Measurements from ENCODE around the gene RDX. TPM values are rescaled to one million over a fixed set of nuclear protein-coding genes. Genes with fewer than 3 reads are reported as not detected.

RDX gene
- total RNA-seq, 2 donors from 2014 or later, result 121 to 127 TPM

GRCh38 chr11:110128161-110128560 lies 168.3 kb downstream of the RDX start:
- peak overlapping the region; percentile 46 for H3K4me3 ChIP-seq (ENCODE audit: low read length)
- peaks cover 2% of the 10 kb centered on the region for H3K9me3 Mint-ChIP-seq
- H3K27me3 Mint-ChIP-seq (ENCODE audit: insufficient read depth), result peaks cover 6% of the 10 kb centered on the region
- peak overlapping the region; percentile 25 for H3K4me3 Mint-ChIP-seq
- peak; percentile 85 for DNase-seq
- H3K27ac ChIP-seq (ENCODE audit: low read depth, low read length), result peak overlapping the region; percentile 90
- WGBS, 2 experiments (ENCODE audit: insufficient coverage in 1 of 2, insufficient read length in 1 of 2), result 0% methylated on average over 1 to 2 of the region's 2 CpGs
- peaks cover 44% of the 10 kb centered on the region for H3K4me1 Mint-ChIP-seq
- H3K36me3 ChIP-seq (ENCODE audit: control insufficient read depth, insufficient read depth, low read length), result no peaks in the 10 kb centered on the region
- peaks cover 2% of the 10 kb centered on the region for H3K36me3 Mint-ChIP-seq (ENCODE audit: low read depth)
- peaks cover 14% of the 10 kb centered on the region for H3K4me1 ChIP-seq (ENCODE audit: control insufficient read depth, insufficient read depth, low read length)
- no peak overlapping the region for H3K9ac ChIP-seq (ENCODE audit: extremely low read depth, low read length, poor library complexity, severe bottlenecking)
- no peaks in the 10 kb centered on the region for H3K27me3 ChIP-seq (ENCODE audit: control insufficient read depth, insufficient read depth, low read length, poor library complexity, severe bottlenecking)
- H3K27ac Mint-ChIP-seq, result peak overlapping the region; percentile 32
- no peaks in the 10 kb centered on the region for H3K9me3 ChIP-seq (ENCODE audit: control insufficient read depth, low read length)
- no peak for TF ChIP-seq CTCF (conservative IDR thresholded peaks at IDR 0.05)

- Histone ChIP-seq H3K36me3 (ENCODE audit: control insufficient read depth, insufficient read depth, low read length) (no peaks in the 10 kb centered on the region), H3K9ac (ENCODE audit: extremely low read depth, low read length, poor library complexity, severe bottlenecking) (no peak overlapping the region), H3K9me3 (ENCODE audit: control insufficient read depth, low read length) (no peaks in the 10 kb centered on the region), H3K4me3 (ENCODE audit: low read length) (no peak overlapping the region), H3K27me3 (ENCODE audit: control insufficient read depth, insufficient read depth, low read length, poor library complexity, severe bottlenecking) (no peaks in the 10 kb centered on the region), H3K27ac (ENCODE audit: low read depth, low read length) (no peak overlapping the region), H3K4me1 (ENCODE audit: control insufficient read depth, insufficient read depth, low read length) (peaks cover 14% of the 10 kb centered on the region)
- TF ChIP-seq CTCF (conservative IDR thresholded peaks at IDR 0.05), result no peak
- Mint-ChIP-seq H3K4me3 (no peak overlapping the region), H3K27me3 (ENCODE audit: insufficient read depth) (peaks cover 6% of the 10 kb centered on the region), H3K36me3 (ENCODE audit: low read depth) (peaks cover 2% of the 10 kb centered on the region), H3K4me1 (peaks cover 44% of the 10 kb centered on the region), H3K27ac (no peak overlapping the region), H3K9me3 (peaks cover 2% of the 10 kb centered on the region)
- no peak for DNase-seq
- WGBS, 2 experiments (ENCODE audit: insufficient coverage in 1 of 2, insufficient read length in 1 of 2), result 85 to 95% methylated on average over 4 of the region's 4 CpGs
These were observed 169.5 kb downstream of the RDX start for GRCh38 chr11:110126936-110127335.

- WGBS, 2 experiments (ENCODE audit: insufficient coverage in 1 of 2, insufficient read length in 1 of 2), result 98 to 100% methylated on average over 1 to 4 of the region's 4 CpGs
- no peak for TF ChIP-seq CTCF (conservative IDR thresholded peaks at IDR 0.05)
- Histone ChIP-seq H3K9ac (ENCODE audit: extremely low read depth, low read length, poor library complexity, severe bottlenecking) (no peak overlapping the region), H3K4me3 (ENCODE audit: low read length) (no peak overlapping the region), H3K4me1 (ENCODE audit: control insufficient read depth, insufficient read depth, low read length) (peaks cover 14% of the 10 kb centered on the region), H3K9me3 (ENCODE audit: control insufficient read depth, low read length) (no peaks in the 10 kb centered on the region), H3K27ac (ENCODE audit: low read depth, low read length) (no peak overlapping the region), H3K36me3 (ENCODE audit: control insufficient read depth, insufficient read depth, low read length) (no peaks in the 10 kb centered on the region), H3K27me3 (ENCODE audit: control insufficient read depth, insufficient read depth, low read length, poor library complexity, severe bottlenecking) (no peaks in the 10 kb centered on the region)
- Mint-ChIP-seq H3K27me3 (ENCODE audit: insufficient read depth) (peaks cover 6% of the 10 kb centered on the region), H3K4me3 (no peak overlapping the region), H3K9me3 (peaks cover 2% of the 10 kb centered on the region), H3K27ac (no peak overlapping the region), H3K4me1 (peaks cover 34% of the 10 kb centered on the region), H3K36me3 (ENCODE audit: low read depth) (peaks cover 2% of the 10 kb centered on the region)
- DNase-seq, result no peak
These were observed 170.8 kb downstream of the RDX start for GRCh38 chr11:110125632-110126031.

Other genes with a start within 250 kb of the RDX start
- 1 to 10 TPM; 4.1 to 5.6 TPM for gene ZC3H12C, start 203.2 kb downstream of the RDX start, total RNA-seq
- 10 to 100 TPM; 11.8 to 12.1 TPM for gene FDX1, start 133.3 kb upstream of the RDX start, total RNA-seq